Measurements from ENCODE around the gene VWA8. TPM values are rescaled to one million over a fixed set of nuclear protein-coding genes. Genes with fewer than 3 reads are reported as not detected.

The VWA8 gene
- total and polyA plus RNA-seq, 2 of the 13 experiments (the other 11 are each of a cell fraction or from before 2014, with no cell fraction given): 9.1 to 17.3 TPM

DNA sequence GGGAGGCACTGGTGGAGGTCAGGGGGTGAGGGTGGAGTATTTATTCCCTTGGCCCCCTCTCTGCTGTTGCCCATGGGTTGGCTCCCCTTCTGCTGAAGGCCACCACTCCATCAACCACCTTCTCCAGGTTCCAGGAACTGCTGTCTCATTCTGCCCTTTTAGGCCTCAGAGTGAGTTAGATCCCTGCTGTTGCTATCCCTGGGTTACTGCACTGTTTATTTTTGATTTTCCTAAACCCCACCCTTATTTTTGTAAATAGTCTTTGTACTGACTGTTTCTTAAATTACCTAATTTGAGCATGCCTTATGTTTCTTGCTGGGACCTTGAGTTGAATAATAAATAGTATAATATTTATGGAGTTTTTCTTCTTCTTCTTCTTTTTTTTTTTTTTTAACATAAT lies 370.8 kb downstream of the VWA8 start:
- TF ChIP-seq SP5 (CRISPR knock-in tag; IDR thresholded peaks at IDR 0.05; ENCODE audit: borderline replicate concordance, low read depth): no peak
- TF ChIP-seq ZNF792 (CRISPR knock-in tag; IDR thresholded peaks at IDR 0.05): no peak
- no peak for TF ChIP-seq MXD1 (CRISPR knock-in tag; IDR thresholded peaks at IDR 0.05)
- no peak for TF ChIP-seq ZNF746 (CRISPR knock-in tag; IDR thresholded peaks at IDR 0.05)
- TF ChIP-seq KAT2B (IDR thresholded peaks at IDR 0.05; ENCODE audit: borderline replicate concordance, low read depth, low read length): no peak
- TF ChIP-seq RFX3 (CRISPR knock-in tag; IDR thresholded peaks at IDR 0.05): no peak
- TF ChIP-seq PRDM15 (CRISPR knock-in tag; IDR thresholded peaks at IDR 0.05): no peak
- no peak for TF ChIP-seq KLF12 (CRISPR knock-in tag; IDR thresholded peaks at IDR 0.05; ENCODE audit: borderline replicate concordance)
- no peak for TF ChIP-seq MIER2 (CRISPR knock-in tag; IDR thresholded peaks at IDR 0.05)
- no peak for TF ChIP-seq SCMH1 (CRISPR knock-in tag; IDR thresholded peaks at IDR 0.05; ENCODE audit: borderline replicate concordance)
- no peak for TF ChIP-seq ZNF879 (CRISPR knock-in tag; IDR thresholded peaks at IDR 0.05)
- TF ChIP-seq ZNF121 (CRISPR knock-in tag; IDR thresholded peaks at IDR 0.05): no peak
- no peak for TF ChIP-seq ZBED4 (CRISPR knock-in tag; IDR thresholded peaks at IDR 0.05; ENCODE audit: borderline replicate concordance)
- H3K27ac ChIP-seq (ENCODE audit: extremely low read length, insufficient read depth, low read length): peak overlapping the region; percentile 35
- no peak for ATAC-seq
- BruUV-seq (replicated peaks): no TSS peak
- intact Hi-C loops (cut with micrococcal nuclease; ENCODE audit: unreplicated experiment) (no loop called here), in situ Hi-C loops (cut with HindIII; ENCODE audit: extremely low pct_ligation_motif_present, low pct_unique_long_range_greater_than_20kb) (no loop called here)
- no peak overlapping the region for H3K4me2 ChIP-seq (ENCODE audit: low read depth, low read length)
- CTCF ChIA-PET (ENCODE audit: low intra/inter-chr PET ratio, low total read pairs): no interaction called here
- peaks cover 30% of the 10 kb centered on the region for H3K4me1 ChIP-seq (ENCODE audit: insufficient read depth, low read length)
- no peak overlapping the region for H3K9ac ChIP-seq (ENCODE audit: insufficient read depth, low read depth, low read length)
- no peak for DNase-seq (ENCODE audit: low spot score)
- H3K4me3 ChIP-seq (replicated peaks in 1 of 3; ENCODE audit: insufficient read depth in 1 of 3, low read depth in 2 of 3, low read length in 3 of 3): no peak overlapping the region
- no peaks in the 10 kb centered on the region for H3K79me2 ChIP-seq (ENCODE audit: insufficient read depth, low read length)
- no peaks in the 10 kb centered on the region for H4K20me1 ChIP-seq (ENCODE audit: insufficient read depth, low read length)
- no peak for FAIRE-seq
- no peak overlapping the region for H2AFZ ChIP-seq (ENCODE audit: low read length)
- H3K27me3 ChIP-seq (ENCODE audit: control insufficient read depth in 1 of 2, insufficient read depth in 2 of 2, low read length in 2 of 2): no peaks in the 10 kb centered on the region
- POLR2A ChIA-PET: no interaction called here
- H3K9me3 ChIP-seq (ENCODE audit: low read length): no peaks in the 10 kb centered on the region
- H3K36me3 ChIP-seq (replicated peaks in 1 of 2; ENCODE audit: control insufficient read depth in 1 of 2, insufficient read depth in 2 of 2, low read length in 2 of 2): peaks cover 2 to 10% of the 10 kb centered on the region in 2 experiments; a peak in 3 of 5 replicates
